Parathyroid adenoma (tissue), 2 donors: ENCODE measurements around the gene RPS19.
A peak's percentile ranks its signal among the peaks of the same experiment; 100 is the strongest.

Source experiments
- H2AFZ ChIP-seq: fragments of 300-600 bp; sonication (generic); one replicate; pipeline ENCODE4 v1.7.0; 2017; ENCODE audit warnings: antibody characterized with exemption, mild to moderate bottlenecking
- H3K27ac ChIP-seq: fragments of 300-600 bp; sonication (generic); one replicate; pipeline ENCODE4 v1.7.0; 2017
- H3K27me3 ChIP-seq: fragments of 300-600 bp; sonication (generic); one replicate; pipeline ENCODE4 v1.7.0; 2017; ENCODE audit warnings: low read length; ENCODE audit not compliant: control insufficient read depth, insufficient read depth
- H3K36me3 ChIP-seq: fragments of 300-600 bp; sonication (generic); one replicate; pipeline ENCODE4 v1.7.0; 2017; ENCODE audit warnings: low read length; ENCODE audit not compliant: control insufficient read depth, insufficient read depth
- H3K4me1 ChIP-seq: fragments of 300-600 bp; sonication (generic); one replicate; pipeline ENCODE4 v1.7.0; 2017; ENCODE audit warnings: control low read depth
- H3K4me2 ChIP-seq: fragments of 300-600 bp; sonication (generic); one replicate; pipeline ENCODE4 v1.7.0; 2017; ENCODE audit warnings: low read length
- H3K4me3 ChIP-seq: fragments of 300-600 bp; sonication (generic); one replicate; pipeline ENCODE4 v1.7.0; 2017; ENCODE audit warnings: low read depth, low read length
- H3K79me2 ChIP-seq: fragments of 300-600 bp; sonication (generic); one replicate; pipeline ENCODE4 v1.7.0; 2017; ENCODE audit warnings: control low read depth
- H3K9ac ChIP-seq: fragments of 300-600 bp; sonication (generic); one replicate; pipeline ENCODE4 v1.7.0; 2017; ENCODE audit warnings: mild to moderate bottlenecking
- H3K9me3 ChIP-seq: fragments of 300-600 bp; sonication (generic); one replicate; pipeline ENCODE4 v1.7.0; 2017; ENCODE audit warnings: low read length; ENCODE audit not compliant: control insufficient read depth
- TF ChIP-seq, protein P1 (sequence below): fragments of 300-600 bp; sonication (generic); IDR thresholded peaks from one replicate; pipeline ENCODE4 v1.7.0; 2017; ENCODE audit warnings: antibody characterized with exemption, mild to moderate bottlenecking
- donor health status: primary hyperparathyroidism.

The RPS19 gene

DNA sequence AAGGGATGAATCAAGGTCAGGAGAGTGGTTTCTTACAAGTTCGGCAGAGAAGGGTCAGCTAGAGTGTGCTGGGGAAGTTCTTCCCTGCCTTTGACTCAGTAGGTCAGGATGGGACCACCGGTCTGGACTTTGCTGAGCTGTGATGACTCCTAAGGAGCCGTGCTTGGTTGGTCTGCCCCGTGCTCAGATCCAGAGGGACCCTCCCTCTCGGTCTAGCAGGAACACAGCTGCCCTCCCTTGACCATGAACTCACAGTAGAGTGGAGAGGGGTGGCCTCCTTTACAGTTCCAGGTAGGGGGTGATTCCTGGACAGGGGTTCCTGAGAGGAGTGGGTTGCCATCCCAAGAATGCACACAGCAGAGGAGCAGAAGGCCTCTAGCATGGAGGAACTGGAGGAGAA is 4.3 kb downstream of the RPS19 start:
- TF ChIP-seq, protein P1, sequence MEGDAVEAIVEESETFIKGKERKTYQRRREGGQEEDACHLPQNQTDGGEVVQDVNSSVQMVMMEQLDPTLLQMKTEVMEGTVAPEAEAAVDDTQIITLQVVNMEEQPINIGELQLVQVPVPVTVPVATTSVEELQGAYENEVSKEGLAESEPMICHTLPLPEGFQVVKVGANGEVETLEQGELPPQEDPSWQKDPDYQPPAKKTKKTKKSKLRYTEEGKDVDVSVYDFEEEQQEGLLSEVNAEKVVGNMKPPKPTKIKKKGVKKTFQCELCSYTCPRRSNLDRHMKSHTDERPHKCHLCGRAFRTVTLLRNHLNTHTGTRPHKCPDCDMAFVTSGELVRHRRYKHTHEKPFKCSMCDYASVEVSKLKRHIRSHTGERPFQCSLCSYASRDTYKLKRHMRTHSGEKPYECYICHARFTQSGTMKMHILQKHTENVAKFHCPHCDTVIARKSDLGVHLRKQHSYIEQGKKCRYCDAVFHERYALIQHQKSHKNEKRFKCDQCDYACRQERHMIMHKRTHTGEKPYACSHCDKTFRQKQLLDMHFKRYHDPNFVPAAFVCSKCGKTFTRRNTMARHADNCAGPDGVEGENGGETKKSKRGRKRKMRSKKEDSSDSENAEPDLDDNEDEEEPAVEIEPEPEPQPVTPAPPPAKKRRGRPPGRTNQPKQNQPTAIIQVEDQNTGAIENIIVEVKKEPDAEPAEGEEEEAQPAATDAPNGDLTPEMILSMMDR: no peak
- no peaks in the 10 kb centered on the region for H3K36me3 ChIP-seq
- no peak overlapping the region for H2AFZ ChIP-seq
- peaks cover 40% of the 10 kb centered on the region for H3K79me2 ChIP-seq
- no peak overlapping the region for H3K4me3 ChIP-seq
- no peaks in the 10 kb centered on the region for H3K27me3 ChIP-seq
- no peaks in the 10 kb centered on the region for H3K9me3 ChIP-seq
- peaks cover 14% of the 10 kb centered on the region for H3K4me1 ChIP-seq
- no peak overlapping the region for H3K9ac ChIP-seq
- no peak overlapping the region for H3K4me2 ChIP-seq
- H3K27ac ChIP-seq: no peak overlapping the region

DNA sequence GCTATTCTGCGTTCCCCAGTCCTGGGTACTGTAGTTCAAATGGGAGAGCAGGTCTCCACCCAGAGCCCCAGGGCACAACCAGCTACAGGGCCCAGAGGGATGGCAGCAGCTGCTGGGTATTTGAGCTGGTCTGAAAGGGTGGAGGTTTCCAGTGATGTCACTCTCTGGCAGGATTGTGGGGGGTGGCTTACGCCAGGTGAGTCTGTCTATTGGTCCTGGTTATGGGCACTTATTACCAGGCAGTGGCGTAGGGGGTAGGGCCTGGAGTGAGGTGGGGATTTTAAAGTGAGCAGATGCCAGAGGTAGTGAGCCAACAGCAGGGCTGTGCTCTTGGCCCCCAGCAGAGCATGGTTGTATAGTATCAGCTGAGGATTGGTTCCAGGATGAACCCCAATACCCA is 6.2 kb downstream of the RPS19 start:
- peaks cover 33% of the 10 kb centered on the region for H3K79me2 ChIP-seq
- H2AFZ ChIP-seq: no peak overlapping the region
- no peak overlapping the region for H3K4me2 ChIP-seq
- TF ChIP-seq, protein P1: no peak
- H3K27me3 ChIP-seq: no peaks in the 10 kb centered on the region
- H3K9me3 ChIP-seq: no peaks in the 10 kb centered on the region
- H3K4me1 ChIP-seq: peaks cover 11% of the 10 kb centered on the region
- H3K36me3 ChIP-seq: no peaks in the 10 kb centered on the region
- no peak overlapping the region for H3K4me3 ChIP-seq
- no peak overlapping the region for H3K27ac ChIP-seq
- H3K9ac ChIP-seq: no peak overlapping the region

DNA sequence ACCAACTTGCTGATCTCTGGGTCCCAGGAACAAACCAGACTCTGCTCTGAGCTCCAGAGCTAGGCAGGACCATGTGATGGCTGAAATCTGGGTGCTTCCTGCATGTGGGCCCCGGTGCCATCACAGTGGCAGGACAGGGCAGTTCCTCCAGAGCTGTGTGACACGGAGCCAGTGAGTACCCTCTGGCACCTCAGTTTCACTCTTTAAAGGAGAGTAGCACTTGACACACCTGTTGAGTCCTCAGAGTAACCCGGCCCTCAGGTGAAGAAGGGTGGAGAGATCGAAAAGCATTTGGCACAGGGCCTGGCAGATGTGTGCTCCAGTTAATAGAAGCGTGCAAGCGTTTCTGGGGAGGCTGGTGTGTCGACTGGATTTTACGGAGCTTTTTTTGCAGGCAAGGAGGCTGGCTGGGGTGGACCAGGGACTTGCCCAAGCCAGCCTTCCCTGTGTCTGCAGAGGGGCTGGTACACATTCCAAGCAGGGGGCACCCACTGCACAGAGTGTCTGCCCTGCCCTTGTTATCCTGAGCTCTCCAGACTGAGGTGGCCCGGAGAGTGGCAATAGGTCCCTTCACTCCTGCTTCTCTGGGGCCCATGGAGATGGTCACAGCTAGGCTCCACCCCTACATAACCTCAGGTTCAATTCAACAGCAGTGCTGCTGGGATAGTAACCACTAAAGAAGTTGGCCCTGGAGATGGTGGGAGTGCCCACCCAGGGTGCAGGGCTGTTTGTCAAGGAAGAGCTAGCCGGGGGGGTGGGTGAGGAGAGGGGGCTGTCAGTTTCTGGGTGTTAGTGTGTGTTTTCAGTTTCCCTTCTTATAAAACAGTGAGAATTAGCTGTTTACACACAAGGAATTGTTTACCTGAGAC is 8.3 kb downstream of the RPS19 start:
- Histone ChIP-seq H3K79me2 (peaks cover 23% of the 10 kb centered on the region), H3K27me3 (no peaks in the 10 kb centered on the region), H3K36me3 (no peaks in the 10 kb centered on the region), H3K9me3 (no peaks in the 10 kb centered on the region), H3K4me1 (peaks cover 9% of the 10 kb centered on the region), H3K4me3 (no peak overlapping the region), H3K27ac (no peak overlapping the region), H3K9ac (no peak overlapping the region), H2AFZ (no peak overlapping the region), H3K4me2 (peak overlapping the region; percentile 15)
- TF ChIP-seq, protein P1: no peak

DNA sequence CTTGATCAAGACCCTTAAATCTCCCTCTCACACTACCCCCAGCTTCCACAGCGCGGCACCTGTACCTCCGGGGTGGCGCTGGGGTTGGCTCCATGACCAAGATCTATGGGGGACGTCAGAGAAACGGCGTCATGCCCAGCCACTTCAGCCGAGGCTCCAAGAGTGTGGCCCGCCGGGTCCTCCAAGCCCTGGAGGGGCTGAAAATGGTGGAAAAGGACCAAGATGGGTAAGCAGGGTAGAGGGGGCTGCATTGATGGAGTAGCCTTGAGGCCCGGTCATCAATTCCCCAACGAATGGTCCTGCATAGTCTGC is 8.9 kb downstream of the RPS19 start:
- Histone ChIP-seq H3K27ac (no peak overlapping the region), H3K4me1 (peaks cover 9% of the 10 kb centered on the region), H2AFZ (no peak overlapping the region), H3K9ac (no peak overlapping the region), H3K79me2 (peaks cover 21% of the 10 kb centered on the region), H3K9me3 (no peaks in the 10 kb centered on the region), H3K27me3 (no peaks in the 10 kb centered on the region), H3K36me3 (no peaks in the 10 kb centered on the region), H3K4me3 (no peak overlapping the region), H3K4me2 (no peak overlapping the region)
- TF ChIP-seq, protein P1: no peak
